KMS-11 (cell line): ENCODE results near the gene MED27.

Experiments used
- H2AFZ ChIP-seq: fragments of 200-600 bp; sonication (generic); 2 replicates; pipeline ENCODE4 v1.6.1; 2016; ENCODE audit warnings: antibody characterized with exemption, mixed run types, low read depth
- H3K27ac ChIP-seq: fragments of 200-600 bp; sonication (generic); 2 replicates; pipeline ENCODE4 v1.6.1; 2016; ENCODE audit warnings: mild to moderate bottlenecking, mixed run types
- H3K27me3 ChIP-seq: fragments of 200-600 bp; sonication (generic); 2 replicates; pipeline ENCODE4 v1.6.1; 2017; ENCODE audit warnings: mild to moderate bottlenecking, low read depth, mixed run types, moderate library complexity; ENCODE audit not compliant: insufficient read depth
- H3K36me3 ChIP-seq: fragments of 200-600 bp; sonication (generic); 2 replicates; pipeline ENCODE4 v1.6.1; 2017; ENCODE audit warnings: mild to moderate bottlenecking, mixed run types; ENCODE audit not compliant: insufficient read depth
- H3K4me1 ChIP-seq: fragments of 200-600 bp; sonication (generic); 2 replicates; pipeline ENCODE4 v1.6.1; 2016; ENCODE audit warnings: mild to moderate bottlenecking, low read depth, mixed run types; ENCODE audit not compliant: poor library complexity, severe bottlenecking
- H3K4me2 ChIP-seq: fragments of 200-600 bp; sonication (generic); 2 replicates; pipeline ENCODE4 v1.7.0; 2016; ENCODE audit warnings: mild to moderate bottlenecking, mixed run types
- H3K4me3 ChIP-seq: fragments of 200-600 bp; sonication (generic); IDR thresholded peaks from 2 replicates; pipeline ENCODE4 v1.6.1; 2017; ENCODE audit warnings: low read depth, low read length, mixed read lengths; ENCODE audit not compliant: insufficient read depth
- H3K79me2 ChIP-seq: fragments of 200-600 bp; sonication (generic); 2 replicates; pipeline ENCODE4 v1.6.1; 2016; ENCODE audit warnings: low read depth, mixed run types; ENCODE audit not compliant: insufficient read depth
- H3K9ac ChIP-seq: fragments of 200-600 bp; sonication (generic); 2 replicates; pipeline ENCODE4 v1.6.1; 2016; ENCODE audit warnings: mild to moderate bottlenecking, mixed run types
- H4K20me1 ChIP-seq: fragments of 200-600 bp; sonication (generic); 2 replicates; pipeline ENCODE4 v1.6.1; 2016; ENCODE audit warnings: mild to moderate bottlenecking, mixed run types; ENCODE audit not compliant: insufficient read depth
- CTCF ChIP-seq: fragments of 200-600 bp; sonication (generic); conservative IDR thresholded peaks from 2 replicates; pipeline ENCODE4 v1.6.1; 2017; ENCODE audit warnings: low read depth, mild to moderate bottlenecking, antibody characterized with exemption, low read length, moderate library complexity, mixed read lengths

The MED27 gene

GRCh38 chr9:131965103-131965502 lies 114.6 kb downstream of the MED27 start:
- H2AFZ ChIP-seq, result no peak overlapping the region
- no peak overlapping the region for H3K4me2 ChIP-seq
- TF ChIP-seq CTCF, result no peak
- no peaks in the 10 kb centered on the region for H3K36me3 ChIP-seq
- no peaks in the 10 kb centered on the region for H3K27me3 ChIP-seq
- H3K9ac ChIP-seq, result no peak overlapping the region
- H3K4me3 ChIP-seq, result no peak overlapping the region
- no peaks in the 10 kb centered on the region for H3K79me2 ChIP-seq
- no peaks in the 10 kb centered on the region for H3K4me1 ChIP-seq
- H3K27ac ChIP-seq, result no peak overlapping the region
- H4K20me1 ChIP-seq, result no peaks in the 10 kb centered on the region

- Histone ChIP-seq H3K9ac (no peak overlapping the region), H3K79me2 (no peaks in the 10 kb centered on the region), H3K27ac (no peak overlapping the region), H2AFZ (no peak overlapping the region), H3K36me3 (no peaks in the 10 kb centered on the region), H4K20me1 (no peaks in the 10 kb centered on the region), H3K4me1 (no peaks in the 10 kb centered on the region), H3K27me3 (no peaks in the 10 kb centered on the region), H3K4me2 (no peak overlapping the region), H3K4me3 (no peak overlapping the region)
- no peak for TF ChIP-seq CTCF
These were observed 116.3 kb downstream of the MED27 start for GRCh38 chr9:131963072-131964030.

- H3K4me2 ChIP-seq, result no peak overlapping the region
- no peaks in the 10 kb centered on the region for H3K27me3 ChIP-seq
- H3K79me2 ChIP-seq, result no peaks in the 10 kb centered on the region
- no peak overlapping the region for H2AFZ ChIP-seq
- no peaks in the 10 kb centered on the region for H4K20me1 ChIP-seq
- H3K4me3 ChIP-seq, result no peak overlapping the region
- no peaks in the 10 kb centered on the region for H3K36me3 ChIP-seq
- TF ChIP-seq CTCF, result no peak
- H3K4me1 ChIP-seq, result no peaks in the 10 kb centered on the region
- no peak overlapping the region for H3K9ac ChIP-seq
- no peak overlapping the region for H3K27ac ChIP-seq
These were observed 118.2 kb downstream of the MED27 start for GRCh38 chr9:131961496-131961880.

- Histone ChIP-seq H3K4me2 (no peak overlapping the region), H3K79me2 (no peaks in the 10 kb centered on the region), H4K20me1 (no peaks in the 10 kb centered on the region), H3K27ac (no peak overlapping the region), H3K9ac (no peak overlapping the region), H3K36me3 (no peaks in the 10 kb centered on the region), H2AFZ (no peak overlapping the region), H3K4me3 (no peak overlapping the region), H3K4me1 (no peaks in the 10 kb centered on the region), H3K27me3 (no peaks in the 10 kb centered on the region)
- no peak for TF ChIP-seq CTCF
These were observed 118.7 kb downstream of the MED27 start for GRCh38 chr9:131960851-131961495.
